NOMO-1 (cell line): Measurements from ENCODE around the gene RPH3AL.
A peak's percentile ranks its signal among the peaks of the same experiment; 100 is the strongest.

Experiments used
- DNase-seq, 2 experiments: peaks; one replicate each; lab custom pipeline; 2025; ENCODE audit not compliant: unreplicated experiment in 2 of 2; lab: John Stamatoyannopoulos, UW

The RPH3AL gene

DNA sequence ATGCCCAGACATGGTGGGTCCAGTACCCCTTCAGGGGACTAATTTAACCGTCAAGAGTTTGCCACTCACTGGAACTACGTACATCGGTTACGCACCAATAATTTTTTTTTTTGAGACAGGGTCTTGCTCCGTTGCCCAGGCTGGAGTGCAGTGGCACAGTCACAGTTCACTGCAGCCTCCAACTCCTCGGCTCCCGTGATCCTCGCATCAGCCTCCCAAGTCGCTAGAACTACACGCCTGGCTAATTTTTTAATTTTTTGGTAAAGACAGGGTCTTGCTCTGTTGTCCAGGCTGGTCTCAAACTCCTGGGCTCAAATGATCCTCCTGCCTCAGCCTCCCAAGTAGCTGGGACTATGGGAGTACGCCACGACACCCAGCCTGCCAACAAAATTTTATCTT, 15.6 kb downstream of the RPH3AL start:
- no peak for DNase-seq

DNA sequence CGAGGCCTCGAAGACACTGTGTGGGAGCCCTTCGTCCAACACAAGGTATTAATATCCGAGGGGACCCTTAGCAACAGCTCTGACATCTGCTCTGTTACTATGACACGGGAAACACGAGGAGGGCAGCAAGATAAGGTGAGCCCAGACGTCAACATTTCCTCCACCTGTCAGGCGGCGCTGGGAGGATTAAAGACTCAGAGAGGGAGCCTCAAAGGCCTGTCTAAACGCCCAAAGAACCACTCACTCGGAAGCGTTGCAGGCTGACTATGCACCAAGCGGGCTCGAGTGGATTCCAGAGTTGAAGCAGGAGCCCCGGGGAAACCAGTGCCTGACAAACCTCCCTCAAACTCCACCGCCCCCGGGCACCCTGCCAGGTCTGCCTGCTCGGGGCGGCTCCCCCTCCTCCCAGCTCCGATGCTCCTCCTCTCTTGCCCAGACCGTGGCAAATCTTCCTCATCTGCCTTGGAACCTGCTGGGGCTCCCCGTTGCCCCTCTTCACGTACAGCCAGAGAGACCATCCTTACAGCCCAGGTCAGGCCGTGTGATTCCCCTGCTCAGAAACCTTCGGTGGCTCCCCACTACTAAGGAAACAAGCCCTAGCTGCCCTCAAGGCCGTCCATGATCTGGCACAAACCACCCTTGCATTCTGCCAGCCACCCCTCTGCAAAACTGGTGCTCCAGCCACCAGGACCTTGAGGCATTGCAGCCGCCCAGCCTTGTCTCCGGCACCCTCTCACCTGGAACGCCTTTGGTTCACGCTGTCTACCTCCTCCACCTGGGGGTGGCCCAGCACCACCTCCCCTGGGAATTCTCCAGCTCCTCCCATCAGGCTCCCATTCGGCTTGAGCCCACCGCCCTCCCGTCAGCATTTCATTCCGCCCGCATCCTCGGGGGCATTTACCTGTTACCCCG, 16.2 kb downstream of the RPH3AL start:
- DNase-seq: no peak

DNA sequence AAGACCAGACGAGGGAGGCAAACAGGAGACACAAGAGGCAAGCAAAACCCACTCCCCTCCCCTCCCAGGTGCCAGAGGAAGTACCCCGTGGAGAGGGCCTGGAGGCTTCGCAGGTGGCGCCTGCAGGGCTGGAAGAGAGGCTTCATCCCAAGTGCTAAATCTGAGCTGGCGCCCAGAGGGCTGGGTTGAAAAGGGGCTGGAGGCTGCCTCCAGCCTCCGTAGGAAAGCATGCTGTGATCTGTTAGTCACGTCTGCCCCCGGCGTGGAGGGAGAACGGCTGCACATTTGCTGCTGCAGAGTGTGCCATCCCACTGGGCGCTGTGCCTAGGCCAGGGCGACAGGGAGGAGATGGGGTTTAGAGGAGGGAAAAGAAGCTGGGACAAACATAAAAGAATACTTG, 16.9 kb downstream of the RPH3AL start:
- DNase-seq: no peak

DNA sequence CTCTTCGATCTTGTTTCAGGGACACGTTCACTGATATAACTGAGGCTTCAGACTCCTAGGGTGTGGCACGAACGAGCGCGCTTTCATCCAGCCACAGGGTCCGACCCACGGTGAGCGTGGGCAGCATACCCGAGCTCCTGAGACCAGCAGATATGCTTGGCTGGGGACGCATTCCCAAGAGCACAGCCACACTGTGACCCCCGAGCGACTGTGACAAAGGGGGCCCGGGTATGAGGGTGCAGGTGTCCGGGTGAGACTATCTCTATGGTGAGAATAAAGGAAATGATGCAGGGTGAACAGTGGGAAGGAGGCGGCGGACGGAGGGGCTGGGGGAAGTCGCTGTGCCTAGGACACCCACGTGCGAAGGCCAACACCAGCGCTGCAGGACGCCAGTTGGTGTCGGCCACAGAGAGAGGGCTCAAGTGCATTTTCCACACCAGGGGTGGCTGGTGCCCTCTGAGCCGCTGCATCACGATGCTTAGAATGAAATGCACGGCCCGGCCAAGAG, 17.6 kb downstream of the RPH3AL start:
- DNase-seq: no peak

DNA sequence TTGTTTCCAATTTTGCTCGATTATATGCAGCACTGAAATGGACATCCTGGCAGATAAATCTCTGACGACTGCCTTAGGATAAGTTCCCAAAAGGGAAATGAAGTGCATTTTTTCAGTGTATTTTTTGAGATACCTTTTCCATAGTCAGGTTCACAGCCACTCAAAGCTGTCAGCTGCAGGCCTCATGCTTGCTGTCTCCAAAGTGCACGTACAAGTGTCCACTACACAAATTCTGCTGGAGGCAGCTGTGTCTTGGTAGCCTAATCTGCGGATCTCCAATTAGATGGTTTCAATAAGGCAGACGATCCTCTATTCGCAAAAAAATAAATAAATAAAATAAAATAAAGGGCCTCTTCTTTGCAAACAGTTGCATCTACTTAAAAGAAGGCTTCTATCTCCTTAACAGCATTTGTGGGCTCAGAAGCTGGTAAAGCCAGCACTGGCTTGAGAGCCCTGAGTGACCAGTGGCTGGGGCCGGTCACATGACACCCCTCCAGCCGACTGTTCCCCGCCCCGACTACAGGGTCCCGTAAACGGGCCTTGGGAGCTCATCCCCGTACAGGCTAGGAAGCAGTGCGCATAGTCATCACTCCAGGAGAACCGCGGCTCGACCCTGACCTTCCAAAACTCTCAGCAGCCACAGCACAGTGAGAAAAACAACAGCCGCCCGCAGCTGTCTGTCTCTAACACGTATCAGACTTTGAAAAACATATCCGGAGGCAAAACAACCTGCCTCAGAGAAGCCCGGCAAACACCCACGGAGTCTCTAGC, 18.8 kb downstream of the RPH3AL start:
- DNase-seq: no peak

DNA sequence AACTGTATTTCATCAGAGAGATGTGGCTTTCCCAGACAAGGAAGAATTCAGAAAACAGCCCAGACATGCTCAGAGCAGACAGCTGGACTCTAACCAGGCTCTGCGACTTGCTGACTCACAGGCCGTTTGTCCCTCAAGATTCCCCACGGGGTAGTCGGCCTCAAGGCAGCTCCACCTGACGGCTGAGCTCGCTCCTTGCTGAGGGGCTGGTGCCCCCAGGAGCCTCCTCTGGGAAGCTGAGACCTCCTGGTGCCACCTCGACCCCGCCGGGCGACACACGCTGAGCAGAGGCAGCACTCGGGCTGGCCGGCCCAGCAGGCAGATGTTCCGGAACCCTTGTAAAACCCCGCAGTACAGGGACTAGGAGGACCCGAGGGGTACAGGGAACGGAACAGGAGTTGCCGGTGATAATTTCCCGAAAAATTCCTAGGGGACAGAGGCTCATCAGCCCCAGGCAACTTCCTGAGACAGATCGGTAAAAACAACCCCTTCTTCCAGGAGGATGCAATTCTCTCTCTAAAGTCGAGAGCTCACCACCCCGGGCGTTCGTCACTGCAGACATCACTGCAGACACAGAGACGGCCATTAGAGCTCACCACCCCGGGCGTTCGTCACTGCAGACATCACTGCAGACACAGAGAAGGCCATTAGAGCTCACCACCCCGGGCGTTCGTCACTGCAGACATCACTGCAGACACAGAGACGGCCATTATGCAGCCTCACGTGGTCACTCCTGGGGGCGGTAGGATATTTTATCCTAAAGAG, 19.9 kb downstream of the RPH3AL start:
- DNase-seq: no peak

DNA sequence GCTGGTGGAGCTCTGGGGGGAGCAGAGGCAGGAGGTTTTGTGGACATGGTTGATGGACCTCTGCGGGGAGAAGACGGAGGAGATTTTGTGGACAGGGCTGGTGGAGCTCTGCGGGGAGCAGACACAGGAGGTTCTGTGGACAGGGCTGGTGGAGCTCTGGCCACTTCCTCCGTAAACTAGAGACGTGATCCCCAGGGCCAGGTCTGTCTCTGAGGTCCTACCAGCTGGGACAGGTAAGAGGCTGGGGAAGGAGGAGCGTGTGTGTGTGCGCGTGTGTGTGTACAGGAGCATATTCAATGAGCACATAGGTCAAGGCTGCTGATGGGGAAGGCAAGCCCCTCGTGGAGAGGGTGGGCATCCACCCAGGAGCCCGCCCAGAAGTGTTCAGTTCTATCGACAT, 20.6 kb downstream of the RPH3AL start:
- DNase-seq: no peak

DNA sequence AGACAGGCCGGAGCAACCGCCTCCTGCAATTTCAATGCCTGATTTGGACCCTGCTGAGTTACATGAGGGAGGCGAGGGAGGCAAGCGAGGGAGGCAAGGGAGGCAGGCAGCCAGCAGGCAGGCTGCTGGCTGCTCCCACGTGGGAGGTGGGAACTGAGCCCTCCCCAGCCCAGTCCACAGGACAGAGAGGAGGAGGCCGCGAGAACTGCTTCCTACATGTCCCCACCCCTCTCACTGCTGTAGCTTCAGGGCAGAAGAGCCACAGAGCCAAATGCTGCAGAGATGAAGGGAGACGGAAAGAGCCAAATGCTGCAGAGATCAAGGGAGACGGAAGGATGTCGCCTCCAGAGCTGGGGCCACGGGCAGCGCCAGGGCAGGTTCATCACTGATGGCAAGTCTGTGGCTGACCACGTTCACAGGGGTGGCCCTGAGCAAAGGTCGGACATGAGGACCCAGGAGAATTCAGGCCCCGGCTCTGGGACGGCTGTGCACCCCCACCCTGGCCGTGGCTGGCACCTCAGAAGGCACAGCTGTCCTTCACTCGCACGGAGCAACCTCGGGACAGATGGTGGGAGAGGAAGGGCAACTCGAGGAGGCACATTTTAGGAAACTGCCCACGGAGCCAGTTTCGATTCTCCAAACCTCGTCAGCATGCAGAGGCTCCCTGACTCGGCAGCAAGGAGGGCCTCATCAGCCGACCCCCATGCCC, 21.5 kb downstream of the RPH3AL start:
- peak; percentile 11 to 45 for DNase-seq

DNA sequence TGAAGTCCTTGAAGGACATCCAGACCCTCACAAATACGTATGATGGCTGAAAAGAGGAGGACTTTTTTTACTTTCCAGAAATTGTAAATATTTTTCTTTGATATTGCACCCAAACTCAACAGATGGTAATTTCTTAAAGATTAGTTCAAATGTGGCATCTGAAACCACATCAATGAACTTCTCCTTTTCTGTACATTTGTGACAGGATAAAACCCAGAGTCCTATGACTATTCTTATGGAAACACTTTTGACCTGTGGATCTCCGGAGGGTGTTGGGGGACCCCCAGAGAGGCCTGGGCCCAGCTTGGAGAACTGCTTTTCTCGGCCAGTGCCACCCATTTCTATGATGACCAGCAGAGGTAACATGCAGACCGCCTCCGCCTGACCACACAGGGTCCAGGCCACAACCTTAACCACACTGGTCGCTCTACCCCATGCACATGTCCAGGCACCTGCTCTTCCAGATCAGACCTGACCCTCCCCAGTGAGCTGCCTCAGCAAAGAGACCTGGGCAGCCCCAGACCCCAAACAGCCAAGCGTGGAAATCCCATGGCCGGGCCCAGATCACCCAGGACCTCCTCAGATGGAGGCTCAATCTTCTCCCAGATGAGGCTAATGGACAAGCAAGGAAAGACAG, 22.7 kb downstream of the RPH3AL start:
- peak; percentile 11 to 42 for DNase-seq

DNA sequence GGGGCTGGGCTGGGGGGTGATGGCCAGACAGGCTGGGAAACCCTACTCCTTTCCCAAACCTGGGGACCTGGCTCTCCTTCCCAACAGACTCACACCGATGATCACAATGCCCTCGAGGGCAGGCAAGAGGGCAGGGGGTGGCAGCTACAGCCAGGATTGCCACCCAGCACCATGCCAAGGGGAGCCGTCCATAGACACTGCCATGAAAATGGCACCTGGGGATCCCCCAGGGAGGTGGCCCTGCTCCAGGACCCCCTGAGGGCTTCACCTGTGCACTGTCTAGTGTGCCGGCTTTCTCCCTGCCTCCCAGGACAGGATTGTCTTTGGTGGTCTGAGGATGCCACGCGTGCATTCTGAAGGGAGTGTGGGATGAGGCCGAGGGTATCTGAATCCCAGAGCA, 24.6 kb downstream of the RPH3AL start:
- DNase-seq: no peak

DNA sequence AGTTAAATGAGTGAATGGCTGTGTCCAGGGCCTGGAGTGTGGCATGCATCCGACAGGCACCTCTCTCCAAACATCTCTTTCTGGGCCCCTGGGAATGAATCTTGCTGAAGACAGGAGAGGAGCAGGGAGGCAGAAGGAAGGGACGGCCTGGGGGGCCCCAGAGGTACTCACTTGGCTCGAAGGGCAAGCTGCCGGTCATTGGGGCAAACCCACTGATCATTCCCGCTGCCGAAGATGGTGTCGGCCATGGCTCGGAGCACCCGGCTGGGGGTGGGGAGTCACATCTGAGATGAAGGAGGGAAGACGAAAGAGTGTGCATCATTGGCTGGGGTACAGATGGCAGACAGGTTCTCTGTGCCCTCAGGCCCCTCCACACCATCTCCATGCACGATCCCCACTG, 25.3 kb downstream of the RPH3AL start:
- DNase-seq: no peak

DNA sequence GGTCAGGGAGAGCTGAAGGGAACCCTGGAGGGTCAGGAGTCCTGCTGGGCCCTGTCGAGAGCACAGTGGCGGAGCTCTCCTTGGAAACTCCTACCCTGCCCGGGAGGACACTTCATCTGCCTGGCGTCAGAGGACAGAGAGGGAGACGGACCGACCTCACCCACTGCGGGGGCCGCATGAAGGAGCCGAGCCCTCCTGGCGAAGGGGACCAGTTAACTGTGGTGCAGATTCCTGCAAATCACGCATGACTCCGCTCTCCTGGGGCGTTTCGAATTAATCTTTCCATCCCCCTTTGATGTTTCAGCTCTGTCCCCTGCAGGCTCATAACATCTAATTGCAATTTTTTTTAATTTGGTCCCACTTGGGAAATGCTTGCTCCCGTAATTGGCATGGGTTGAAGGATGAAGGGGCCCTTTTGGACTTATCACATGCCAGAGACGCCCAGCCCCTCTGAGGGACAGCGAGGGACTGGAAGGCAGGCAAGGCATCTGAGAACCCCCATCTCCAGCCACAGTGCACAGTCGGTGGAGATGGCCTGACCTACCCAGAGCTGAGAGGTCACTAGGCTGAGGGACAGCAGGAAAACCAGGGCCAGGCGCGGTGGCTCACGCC, 26.5 kb downstream of the RPH3AL start:
- no peak for DNase-seq

DNA sequence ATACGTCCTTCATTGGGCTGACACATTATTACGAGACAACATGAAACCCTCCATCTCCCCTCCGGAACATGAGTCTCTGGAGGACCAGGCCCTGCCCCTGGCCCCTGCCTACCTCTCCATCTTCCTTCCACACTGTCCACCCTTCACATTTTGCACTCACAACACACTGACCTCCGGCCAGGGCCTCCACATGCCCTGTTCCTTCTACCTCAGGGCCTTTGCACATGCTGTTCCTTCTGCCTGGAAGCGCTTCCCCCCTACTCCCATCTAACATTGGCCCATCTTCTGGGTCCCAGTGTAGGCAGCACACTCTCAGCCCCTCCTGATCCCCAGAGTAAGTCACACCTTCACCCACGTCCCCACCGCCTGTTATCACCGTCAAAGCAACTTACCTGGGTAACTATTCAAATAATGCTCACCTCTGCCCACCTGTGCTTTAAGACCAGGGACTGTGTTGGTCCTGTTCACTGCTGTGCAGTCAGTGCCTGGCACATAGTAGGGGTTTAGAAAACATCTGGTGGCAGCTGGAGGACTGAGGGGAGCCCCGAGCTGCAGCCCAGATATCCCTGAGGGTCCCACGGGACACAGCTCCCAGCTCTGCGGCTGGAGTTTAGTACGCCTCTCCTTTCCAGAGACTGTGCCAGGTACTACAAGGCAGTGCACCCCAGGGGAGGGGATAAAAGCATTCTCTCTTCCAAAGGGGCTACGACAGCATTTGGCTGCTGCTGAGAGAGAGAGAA, 27.2 kb downstream of the RPH3AL start:
- no peak for DNase-seq

DNA sequence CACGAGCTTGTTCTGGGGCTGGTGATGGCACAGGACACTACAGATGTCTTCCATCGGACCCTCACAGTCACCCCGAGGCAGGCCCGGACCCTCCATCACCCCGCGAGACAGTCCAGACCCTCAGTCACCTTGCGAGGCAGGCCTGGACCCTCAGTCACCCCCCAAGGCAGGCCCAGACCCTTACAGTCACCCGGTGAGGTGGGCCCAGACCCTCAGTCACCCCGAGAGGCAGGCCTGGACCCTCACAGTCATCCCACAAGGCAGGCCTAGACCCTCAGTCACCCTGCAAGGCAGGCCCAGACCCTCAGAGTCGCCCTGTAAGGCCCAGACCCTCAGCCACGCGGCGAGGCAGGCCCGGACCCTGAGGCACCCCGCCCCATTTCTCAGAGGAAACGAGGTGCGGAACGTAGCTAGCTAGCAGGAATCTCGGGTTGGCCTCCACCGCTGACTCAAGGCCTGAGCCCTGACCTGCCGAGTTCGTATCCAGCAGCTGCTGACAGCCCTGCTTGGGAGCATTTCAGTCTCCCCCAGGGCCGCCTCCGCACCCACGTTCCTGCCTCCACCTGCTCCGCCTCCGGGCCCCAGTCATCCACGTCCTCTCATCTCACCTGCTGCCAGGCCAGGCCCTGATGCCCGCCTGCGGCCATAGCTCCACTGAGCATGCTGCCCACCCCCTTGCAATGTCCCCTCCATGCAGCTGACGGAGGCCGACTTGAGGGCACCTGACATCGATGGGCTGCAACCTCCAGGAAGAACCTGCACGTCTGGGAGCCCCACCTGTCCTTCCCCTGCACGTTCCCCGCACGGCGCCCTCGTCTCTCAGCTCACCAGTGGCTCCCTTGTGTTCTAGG, 28.7 kb downstream of the RPH3AL start:
- no peak for DNase-seq

DNA sequence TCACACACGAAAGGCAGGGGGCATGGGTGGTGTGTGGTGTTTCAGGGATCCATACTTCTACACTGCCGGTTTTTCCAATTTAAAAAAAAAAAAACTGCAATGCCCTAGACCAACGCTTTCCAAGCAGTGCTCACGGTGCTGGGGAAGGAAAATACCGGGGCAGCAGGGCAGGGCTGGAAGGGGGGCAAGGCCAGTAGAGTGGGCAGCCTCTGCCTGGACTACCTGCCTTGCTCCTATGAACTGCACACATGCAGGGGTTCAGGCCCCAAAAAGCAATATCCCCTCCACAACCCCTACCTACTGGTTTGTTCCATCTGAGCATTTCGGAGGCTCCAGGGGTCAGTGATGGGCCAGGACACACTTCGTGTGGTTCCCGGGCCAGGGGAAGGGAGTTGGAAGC, 29.4 kb downstream of the RPH3AL start:
- no peak for DNase-seq

DNA sequence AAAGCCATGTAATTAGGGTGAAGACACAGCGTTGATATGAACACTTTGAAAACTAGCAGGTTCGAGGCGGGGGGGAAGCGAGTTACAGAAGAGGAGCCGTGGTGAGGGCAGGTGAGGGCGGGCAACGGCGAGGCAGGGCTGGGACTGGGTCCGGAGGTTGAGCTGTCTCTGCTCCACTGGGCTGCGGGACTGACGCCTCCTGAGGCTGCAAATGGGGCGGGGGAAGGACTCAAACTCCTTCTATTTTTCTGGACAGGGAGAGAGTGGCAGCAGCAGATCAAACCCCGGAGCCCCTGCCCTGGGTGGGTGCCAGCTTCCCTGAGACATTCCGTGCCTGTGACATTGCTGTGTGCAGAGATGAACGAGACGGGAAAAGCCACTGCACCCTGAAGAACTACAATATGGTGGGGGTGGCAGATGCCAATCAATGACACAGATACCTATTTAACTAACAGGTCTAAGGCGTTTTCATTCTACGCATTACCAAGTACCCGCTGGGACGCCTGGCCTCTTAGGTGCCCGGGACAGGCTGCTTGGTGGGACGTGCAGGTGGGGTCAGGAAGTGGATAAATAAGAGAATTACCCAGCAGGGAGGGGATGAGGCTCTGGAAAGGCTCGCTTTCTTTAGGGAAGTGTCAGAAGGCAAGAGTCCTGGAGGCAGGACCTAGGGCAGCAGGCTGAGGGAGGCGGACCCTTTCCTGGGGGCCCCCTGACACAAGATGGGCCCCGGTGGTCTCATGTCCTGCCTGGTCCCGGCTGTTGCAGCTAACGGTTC, 30.4 kb downstream of the RPH3AL start:
- no peak for DNase-seq

DNA sequence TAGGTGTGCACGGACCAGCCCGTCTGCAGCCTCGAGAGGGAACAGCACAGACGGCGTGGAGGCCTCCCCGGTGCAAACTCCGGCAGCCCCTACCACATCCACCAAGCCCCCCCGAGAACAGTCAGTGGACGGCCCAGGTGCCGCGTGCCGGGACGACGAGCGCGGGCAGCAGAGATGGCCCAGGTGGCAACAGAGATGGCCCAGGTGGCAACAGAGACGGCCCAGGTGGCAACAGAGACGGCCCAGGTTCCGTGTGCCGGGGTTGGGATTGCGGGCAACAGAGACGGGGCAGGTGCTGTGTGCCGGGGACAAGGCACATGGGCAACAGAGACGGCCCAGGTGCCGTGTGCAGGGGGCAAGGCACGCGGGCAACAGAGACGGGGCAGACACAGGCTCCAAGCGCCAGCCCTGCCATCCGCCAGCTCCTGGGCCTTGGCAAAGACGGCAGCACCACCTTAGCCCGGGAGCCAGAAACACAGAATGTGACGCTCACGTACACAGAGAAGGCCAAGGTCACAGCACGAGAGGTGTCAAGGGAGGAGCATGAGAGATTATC, 31.1 kb downstream of the RPH3AL start:
- DNase-seq: no peak
